ENCODE results near the gene DNAH6. TPM values are rescaled to one million over a fixed set of nuclear protein-coding genes. Genes with fewer than 3 reads are reported as not detected.

Gene DNAH6
- polyA plus RNA-seq, 3 donors, result 0.04 TPM; not detected in 2

GRCh38 chr2:84847326-84848050 is 331.2 kb downstream of the DNAH6 start:
- H3K4me1 Mint-ChIP-seq, result peaks cover 35% of the 10 kb centered on the region
- no peak overlapping the region for H3K27ac ChIP-seq (ENCODE audit: low read depth in 1 of 2, low read length in 2 of 2)
- no peak for DNase-seq
- TF ChIP-seq, protein P1, sequence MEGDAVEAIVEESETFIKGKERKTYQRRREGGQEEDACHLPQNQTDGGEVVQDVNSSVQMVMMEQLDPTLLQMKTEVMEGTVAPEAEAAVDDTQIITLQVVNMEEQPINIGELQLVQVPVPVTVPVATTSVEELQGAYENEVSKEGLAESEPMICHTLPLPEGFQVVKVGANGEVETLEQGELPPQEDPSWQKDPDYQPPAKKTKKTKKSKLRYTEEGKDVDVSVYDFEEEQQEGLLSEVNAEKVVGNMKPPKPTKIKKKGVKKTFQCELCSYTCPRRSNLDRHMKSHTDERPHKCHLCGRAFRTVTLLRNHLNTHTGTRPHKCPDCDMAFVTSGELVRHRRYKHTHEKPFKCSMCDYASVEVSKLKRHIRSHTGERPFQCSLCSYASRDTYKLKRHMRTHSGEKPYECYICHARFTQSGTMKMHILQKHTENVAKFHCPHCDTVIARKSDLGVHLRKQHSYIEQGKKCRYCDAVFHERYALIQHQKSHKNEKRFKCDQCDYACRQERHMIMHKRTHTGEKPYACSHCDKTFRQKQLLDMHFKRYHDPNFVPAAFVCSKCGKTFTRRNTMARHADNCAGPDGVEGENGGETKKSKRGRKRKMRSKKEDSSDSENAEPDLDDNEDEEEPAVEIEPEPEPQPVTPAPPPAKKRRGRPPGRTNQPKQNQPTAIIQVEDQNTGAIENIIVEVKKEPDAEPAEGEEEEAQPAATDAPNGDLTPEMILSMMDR (IDR thresholded peaks at IDR 0.05), result no peak
- H3K4me3 ChIP-seq (replicated peaks in 1 of 3; ENCODE audit: low read depth in 2 of 3, low read length in 3 of 3), result no peak overlapping the region
- no peaks in the 10 kb centered on the region for H4K20me1 ChIP-seq (ENCODE audit: insufficient read depth, low read length)
- no peak overlapping the region for H3K9ac ChIP-seq (ENCODE audit: insufficient read depth, low read length, poor library complexity, severe bottlenecking)
- no peak overlapping the region for H3K4me2 ChIP-seq (replicated peaks; ENCODE audit: extremely low read depth, low read length, poor library complexity, severe bottlenecking)
- 84% methylated on average over 3 of the region's 5 CpGs for WGBS (ENCODE audit: insufficient coverage)
- H3K27me3 ChIP-seq (ENCODE audit: control insufficient read depth in 2 of 2, insufficient read depth in 2 of 2, low read length in 2 of 2), result no peaks in the 10 kb centered on the region
- H3K9me3 ChIP-seq (replicated peaks in 1 of 2; ENCODE audit: control insufficient read depth in 1 of 2, insufficient read depth in 1 of 2, low read length in 2 of 2), result peaks cover 6 to 7% of the 10 kb centered on the region in 2 donors
- no peaks in the 10 kb centered on the region for H3K36me3 ChIP-seq (replicated peaks in 1 of 2; ENCODE audit: control insufficient read depth in 1 of 2, insufficient read depth in 2 of 2, low read length in 2 of 2)
- H3K27me3 Mint-ChIP-seq (ENCODE audit: low read depth in 3 of 3), result peaks cover 0 to 6% (median 2%) of the 10 kb centered on the region in 3 donors
- H3K79me2 ChIP-seq (ENCODE audit: insufficient read depth, low read length), result no peaks in the 10 kb centered on the region
- no peak overlapping the region for H3K27ac Mint-ChIP-seq
- peaks cover 0 to 2% of the 10 kb centered on the region in 2 donors for H3K36me3 Mint-ChIP-seq
- no peak overlapping the region for H3K4me3 Mint-ChIP-seq
- peaks cover 26 to 28% of the 10 kb centered on the region in 2 donors for H3K4me1 ChIP-seq (ENCODE audit: control insufficient read depth in 1 of 2, insufficient read depth in 2 of 2, low read length in 2 of 2)
- peaks cover 7 to 10% (median 9%) of the 10 kb centered on the region in 7 donors for H3K9me3 Mint-ChIP-seq
- H2AFZ ChIP-seq (ENCODE audit: insufficient read depth, low read depth, low read length, poor library complexity, severe bottlenecking), result no peak overlapping the region
- intact Hi-C loops (cut with micrococcal nuclease), result no loop called here

- H3K4me1 Mint-ChIP-seq, result peaks cover 30% of the 10 kb centered on the region
- Histone ChIP-seq H3K9ac (ENCODE audit: insufficient read depth, low read length, poor library complexity, severe bottlenecking) (no peak overlapping the region), H3K27ac (ENCODE audit: low read depth in 1 of 2, low read length in 2 of 2) (no peak overlapping the region), H3K4me1 (ENCODE audit: control insufficient read depth in 1 of 2, insufficient read depth in 2 of 2, low read length in 2 of 2) (peaks cover 26 to 28% of the 10 kb centered on the region in 2 donors), H3K4me2 (replicated peaks; ENCODE audit: extremely low read depth, low read length, poor library complexity, severe bottlenecking) (no peak overlapping the region), H4K20me1 (ENCODE audit: insufficient read depth, low read length) (no peaks in the 10 kb centered on the region), H3K9me3 (replicated peaks in 1 of 2; ENCODE audit: control insufficient read depth in 1 of 2, insufficient read depth in 1 of 2, low read length in 2 of 2) (peaks cover 19 to 21% of the 10 kb centered on the region in 2 donors), H3K79me2 (ENCODE audit: insufficient read depth, low read length) (no peaks in the 10 kb centered on the region), H3K4me3 (replicated peaks in 1 of 3; ENCODE audit: low read depth in 2 of 3, low read length in 3 of 3) (no peak overlapping the region), H3K36me3 (replicated peaks in 1 of 2; ENCODE audit: control insufficient read depth in 1 of 2, insufficient read depth in 2 of 2, low read length in 2 of 2) (no peaks in the 10 kb centered on the region), H2AFZ (ENCODE audit: insufficient read depth, low read depth, low read length, poor library complexity, severe bottlenecking) (no peak overlapping the region), H3K27me3 (ENCODE audit: control insufficient read depth in 2 of 2, insufficient read depth in 2 of 2, low read length in 2 of 2) (no peaks in the 10 kb centered on the region)
- no peak for DNase-seq
- peaks cover 0 to 6% (median 3%) of the 10 kb centered on the region in 3 donors for H3K27me3 Mint-ChIP-seq (ENCODE audit: low read depth in 3 of 3)
- H3K9me3 Mint-ChIP-seq, result peaks cover 16 to 26% (median 21%) of the 10 kb centered on the region in 7 donors
- TF ChIP-seq, protein P1 (IDR thresholded peaks at IDR 0.05), result no peak
- 72% methylated on average over 3 of the region's 8 CpGs for WGBS (ENCODE audit: insufficient coverage)
- H3K36me3 Mint-ChIP-seq, result peaks cover 4 to 7% of the 10 kb centered on the region in 2 donors
- no peak overlapping the region for H3K4me3 Mint-ChIP-seq
- no peak overlapping the region for H3K27ac Mint-ChIP-seq
- intact Hi-C loops (cut with micrococcal nuclease), result no loop called here
Observed at GRCh38 chr2:84849271-84849952, 333.1 kb downstream of the DNAH6 start.
